Measurements from ENCODE around the gene HSP90AA1. TPM values are rescaled to one million over a fixed set of nuclear protein-coding genes. Genes with fewer than 3 reads are reported as not detected.

The HSP90AA1 gene
- total and polyA plus RNA-seq, 11 donors = 351 to 956 (median 427) TPM

DNA sequence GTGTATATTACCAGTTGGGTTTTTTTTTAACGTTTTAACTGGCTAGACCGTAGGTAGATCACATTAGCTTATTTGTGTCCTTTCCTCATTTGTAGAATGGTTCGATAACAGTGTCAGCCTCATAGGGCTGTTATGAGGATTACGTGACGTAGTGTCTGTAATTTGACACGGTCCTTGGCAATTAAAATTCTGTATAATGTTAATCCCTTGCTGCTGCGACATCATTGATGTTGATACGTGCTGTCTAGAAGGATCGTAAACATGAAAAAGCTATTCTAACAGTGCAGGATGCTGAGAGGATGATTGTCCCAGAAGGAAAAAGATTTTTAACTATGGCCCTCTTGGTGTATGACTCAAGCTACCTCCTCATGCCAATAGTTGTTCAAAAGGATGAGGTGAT is 50.9 kb downstream of the HSP90AA1 start:
- TF ChIP-seq, protein P1, sequence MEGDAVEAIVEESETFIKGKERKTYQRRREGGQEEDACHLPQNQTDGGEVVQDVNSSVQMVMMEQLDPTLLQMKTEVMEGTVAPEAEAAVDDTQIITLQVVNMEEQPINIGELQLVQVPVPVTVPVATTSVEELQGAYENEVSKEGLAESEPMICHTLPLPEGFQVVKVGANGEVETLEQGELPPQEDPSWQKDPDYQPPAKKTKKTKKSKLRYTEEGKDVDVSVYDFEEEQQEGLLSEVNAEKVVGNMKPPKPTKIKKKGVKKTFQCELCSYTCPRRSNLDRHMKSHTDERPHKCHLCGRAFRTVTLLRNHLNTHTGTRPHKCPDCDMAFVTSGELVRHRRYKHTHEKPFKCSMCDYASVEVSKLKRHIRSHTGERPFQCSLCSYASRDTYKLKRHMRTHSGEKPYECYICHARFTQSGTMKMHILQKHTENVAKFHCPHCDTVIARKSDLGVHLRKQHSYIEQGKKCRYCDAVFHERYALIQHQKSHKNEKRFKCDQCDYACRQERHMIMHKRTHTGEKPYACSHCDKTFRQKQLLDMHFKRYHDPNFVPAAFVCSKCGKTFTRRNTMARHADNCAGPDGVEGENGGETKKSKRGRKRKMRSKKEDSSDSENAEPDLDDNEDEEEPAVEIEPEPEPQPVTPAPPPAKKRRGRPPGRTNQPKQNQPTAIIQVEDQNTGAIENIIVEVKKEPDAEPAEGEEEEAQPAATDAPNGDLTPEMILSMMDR (IDR thresholded peaks at IDR 0.05) = no peak
- no peak for TF ChIP-seq POLR2A (IDR thresholded peaks at IDR 0.05)
- DNase-seq (no peak), ATAC-seq (no peak)
- Histone ChIP-seq H3K27me3 (no peaks in the 10 kb centered on the region), H3K9me3 (no peaks in the 10 kb centered on the region), H3K4me3 (no peak overlapping the region), H3K27ac (no peak overlapping the region), H3K36me3 (peaks cover 4 to 100% (median 100%) of the 10 kb centered on the region in 9 donors), H3K4me1 (no peaks in the 10 kb centered on the region)
- 95 to 96% (median 95%) methylated on average over 9 of the region's 9 CpGs for WGBS, 4 donors
- intact Hi-C loops (cut with DNase I) = loop anchor here in 2 of 10 donors (5.0 to 10.0 kb wide), 2 partner anchors 34 to 51 kb away; no protein-coding TSS in a partner anchor

DNA sequence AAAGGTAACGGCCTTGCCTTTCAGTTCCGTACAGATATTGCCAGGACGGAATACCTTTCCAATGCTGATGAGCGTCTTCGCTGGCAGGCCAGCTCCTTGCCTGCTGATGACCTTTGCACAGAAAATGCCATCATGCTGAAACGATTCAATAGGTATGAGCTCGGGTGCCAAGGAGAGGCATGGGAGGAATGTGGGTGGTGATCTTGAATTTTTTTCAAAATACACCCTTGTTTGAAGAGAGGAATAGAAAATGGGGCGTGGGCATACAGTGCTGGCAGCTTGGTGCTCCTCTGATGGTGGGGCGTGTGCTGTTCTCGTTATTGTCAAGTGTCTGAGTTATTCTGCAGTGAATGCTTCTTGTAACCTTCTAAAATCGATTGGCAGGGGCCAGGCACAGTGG is 52.5 kb downstream of the HSP90AA1 start:
- TF ChIP-seq, protein P1 (IDR thresholded peaks at IDR 0.05) = no peak
- no peak for TF ChIP-seq POLR2A (IDR thresholded peaks at IDR 0.05)
- no peak for ATAC-seq
- Histone ChIP-seq H3K4me1 (no peaks in the 10 kb centered on the region), H3K4me3 (no peak overlapping the region), H3K9me3 (no peaks in the 10 kb centered on the region), H3K36me3 (peaks cover 2 to 100% (median 100%) of the 10 kb centered on the region in 9 donors), H3K27me3 (no peaks in the 10 kb centered on the region), H3K27ac (no peak overlapping the region)
- 80 to 92% (median 88%) methylated on average over 11 of the region's 11 CpGs for WGBS, 4 donors
- intact Hi-C loops (cut with DNase I) = loop anchor here in 1 of 10 donors (10.0 kb wide), 1 partner anchor 50 kb away; no protein-coding TSS in a partner anchor
- no peak for DNase-seq

DNA sequence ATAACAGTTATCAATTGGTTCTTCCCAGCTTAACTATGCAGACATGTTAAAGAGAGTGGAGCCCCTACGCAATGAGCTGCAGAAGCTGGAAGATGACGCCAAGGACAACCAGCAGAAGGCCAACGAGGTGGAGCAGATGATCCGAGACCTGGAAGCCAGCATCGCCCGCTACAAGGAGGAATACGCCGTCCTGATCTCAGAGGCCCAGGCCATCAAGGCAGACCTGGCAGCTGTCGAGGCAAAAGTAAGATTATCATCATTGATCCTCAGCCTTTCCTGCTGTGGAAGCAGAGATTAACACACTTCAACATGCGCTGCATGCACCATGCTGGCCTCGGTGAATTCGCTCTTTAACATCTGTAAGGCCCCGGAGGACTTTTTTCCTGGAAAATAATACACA is 53.6 kb downstream of the HSP90AA1 start:
- 86 to 95% (median 92%) methylated on average over 13 of the region's 13 CpGs for WGBS, 4 donors
- TF ChIP-seq, protein P1 (IDR thresholded peaks at IDR 0.05) = no peak
- TF ChIP-seq POLR2A (IDR thresholded peaks at IDR 0.05) = no peak
- Histone ChIP-seq H3K9me3 (no peaks in the 10 kb centered on the region), H3K4me3 (no peak overlapping the region), H3K4me1 (no peaks in the 10 kb centered on the region), H3K27ac (no peak overlapping the region), H3K36me3 (peaks cover 2 to 100% (median 100%) of the 10 kb centered on the region in 9 donors), H3K27me3 (no peaks in the 10 kb centered on the region)
- no peak for ATAC-seq
- DNase-seq = no peak
- intact Hi-C loops (cut with DNase I) = loop anchor here in 1 of 10 donors (10.0 kb wide), 1 partner anchor 48 kb away; no protein-coding TSS in a partner anchor

Other genes with a start within 250 kb of the HSP90AA1 start
- gene DYNC1H1, start 122.5 kb downstream of the HSP90AA1 start, total RNA-seq = 100 to 1,000 TPM; 291 to 942 (median 603) TPM
- 100 to 1,000 TPM; 164 to 259 TPM for gene DYNC1H1, start 122.5 kb downstream of the HSP90AA1 start, polyA plus RNA-seq
- 10 to 100 TPM; 15.8 to 26.5 (median 21.2) TPM for gene WDR20, start 52.9 kb upstream of the HSP90AA1 start, total RNA-seq
- gene WDR20, start 52.9 kb upstream of the HSP90AA1 start, polyA plus RNA-seq = 10 to 100 TPM; 10.4 to 15.9 TPM
- 10 to 100 TPM in 6 of 9 donors, 1 to 10 TPM in 3; 8.7 to 14.4 (median 12.7) TPM for gene MOK, start 218.1 kb upstream of the HSP90AA1 start, total RNA-seq
- 10 to 100 TPM in 1 of 2 donors, 1 to 10 TPM in 1; 10.0 to 18.1 TPM for gene MOK, start 218.1 kb upstream of the HSP90AA1 start, polyA plus RNA-seq
- gene ZNF839, start 232.7 kb upstream of the HSP90AA1 start, total RNA-seq = 10 to 100 TPM in 2 of 9 donors, 1 to 10 TPM in 7; 4.8 to 12.3 (median 8.9) TPM
- gene ZNF839, start 232.7 kb upstream of the HSP90AA1 start, polyA plus RNA-seq = 1 to 10 TPM; 4.3 to 7.1 TPM

Measured in heart left ventricle (tissue), 16 donors.